PC-3 (cell line): Measurements from ENCODE around the gene AGER. TPM values are rescaled to one million over a fixed set of nuclear protein-coding genes. Genes with fewer than 3 reads are reported as not detected.
"Not testable (repeated sequence)": the region's sequence is repeated elsewhere in the genome, so short reads cannot be mapped to it uniquely, and the experiment has no call there.

Source experiments
- ATAC-seq: fragments of 200-7000 bp; cut with Tn5 transposase; 2 replicates; pipeline ENCODE4 v1.9.1; 2020; ENCODE audit warnings: mild to moderate bottlenecking, moderate library complexity
- BruUV-seq: library from RNA; stranded (reverse); fragments of 400-500 nt; replicated peaks from 2 replicates; lab custom pipeline; 2021; lab: Mats Ljungman, UMichigan
- CTCF ChIA-PET: fragments of 300-600 bp; sonication (Branson Sonifier 250); formaldehyde crosslinking; loops from one replicate; lab custom pipeline; 2022; ENCODE audit warnings: antibody characterized with exemption; lab: Charles Lee
- POLR2A ChIA-PET: fragments of 300-600 bp; sonication (Branson Sonifier 250); formaldehyde crosslinking; loops from one replicate; lab custom pipeline; 2022; ENCODE audit warnings: antibody characterized with exemption; ENCODE audit not compliant: unreplicated experiment; lab: Charles Lee
- DNase-seq: peaks from one replicate; pipeline ENCODE4 v3.0.0-alpha.2; 2015
- H2AFZ ChIP-seq: fragments of 300-600 bp; sonication (generic); 2 replicates; pipeline ENCODE4 v1.6.0; 2016; ENCODE audit warnings: antibody characterized with exemption, low read length
- H3F3A ChIP-seq: fragments of 300-600 bp; sonication (generic); one replicate; pipeline ENCODE4 v1.6.0; 2017; ENCODE audit warnings: antibody characterized with exemption, low read length, control low read depth, mild to moderate bottlenecking; ENCODE audit not compliant: unreplicated experiment
- H3K27ac ChIP-seq: fragments of 300-600 bp; sonication (generic); 2 replicates; pipeline ENCODE4 v1.5.1; 2016; ENCODE audit warnings: mild to moderate bottlenecking, low read length
- H3K27me3 ChIP-seq: fragments of 300-600 bp; sonication (generic); 2 replicates; pipeline ENCODE4 v1.6.1; 2016; ENCODE audit warnings: low read length, mixed read lengths
- H3K36me3 ChIP-seq: fragments of 300-600 bp; sonication (generic); 2 replicates; pipeline ENCODE4 v1.6.1; 2016; ENCODE audit warnings: low read depth, mixed run types, low read length, mixed read lengths
- H3K4me1 ChIP-seq: fragments of 300-600 bp; sonication (generic); 2 replicates; pipeline ENCODE4 v1.5.1; 2016; ENCODE audit warnings: low read length; ENCODE audit not compliant: insufficient read depth
- H3K4me2 ChIP-seq: fragments of 300-600 bp; sonication (generic); 2 replicates; pipeline ENCODE4 v1.6.0; 2016; ENCODE audit warnings: low read length
- H3K4me3 ChIP-seq: fragments of 300-600 bp; sonication (generic); 2 replicates; pipeline ENCODE4 v1.5.1; 2016; ENCODE audit warnings: mild to moderate bottlenecking, low read length, mixed read lengths
- H3K79me2 ChIP-seq: fragments of 300-600 bp; sonication (generic); 2 replicates; pipeline ENCODE4 v1.6.1; 2017; ENCODE audit warnings: low read length, mixed read lengths
- H3K9ac ChIP-seq: fragments of 300-600 bp; sonication (generic); 2 replicates; pipeline ENCODE4 v1.6.0; 2016; ENCODE audit warnings: mild to moderate bottlenecking, low read length
- H3K9me2 ChIP-seq: fragments of 300-600 bp; sonication (generic); replicated peaks from 2 replicates; pipeline ENCODE4 v1.6.1; 2016; ENCODE audit warnings: mixed run types, low read length, mixed read lengths
- H3K9me3 ChIP-seq: fragments of 300-600 bp; sonication (generic); 2 replicates; pipeline ENCODE4 v1.6.1; 2016; ENCODE audit warnings: low read length, mixed read lengths
- H4K20me1 ChIP-seq: fragments of 300-600 bp; sonication (generic); 2 replicates; pipeline ENCODE4 v1.6.1; 2016; ENCODE audit warnings: low read length, mixed read lengths
- CTCF ChIP-seq: fragments of 300-600 bp; sonication (generic); conservative IDR thresholded peaks from 2 replicates; pipeline ENCODE4 v1.5.1; 2017; ENCODE audit warnings: antibody characterized with exemption, low read depth, mild to moderate bottlenecking, low read length
- EZH2 ChIP-seq: fragments of 300-600 bp; sonication (generic); IDR thresholded peaks from one replicate; pipeline ENCODE4 v1.6.1; 2017; ENCODE audit warnings: antibody characterized with exemption, mild to moderate bottlenecking, low read length; ENCODE audit not compliant: unreplicated experiment
- EZH2phosphoT487 ChIP-seq: fragments of 300-600 bp; sonication (generic); IDR thresholded peaks from 2 replicates; pipeline ENCODE4 v1.6.1; 2018; ENCODE audit warnings: mild to moderate bottlenecking, antibody characterized with exemption, low read length, borderline replicate concordance
- intact Hi-C: fragments of 100-400 bp; cut with micrococcal nuclease; formaldehyde crosslinking; loops from 2 replicates; pipeline ENCODE4 v1.9.0; 2023
- total RNA-seq: library from RNA; depleted of rRNA; stranded (reverse); fragments of >200 nt; gene quantifications from 2 replicates; pipeline ENCODE4 v1.2.3, GENCODE V29; 2014

AGER gene
- total RNA-seq, 1 experiment from 2014 or later, result 2.0 TPM

GRCh38 chr6:32213649-32214048 is 29.6 kb upstream of the AGER start:
- Histone ChIP-seq H3K9me2 (no peaks in the 10 kb centered on the region), H3K27me3 (peaks cover 16% of the 10 kb centered on the region), H3K79me2 (no peaks in the 10 kb centered on the region), H4K20me1 (no peaks in the 10 kb centered on the region), H3K9ac (no peak overlapping the region), H2AFZ (no peak overlapping the region), H3K4me1 (no peaks in the 10 kb centered on the region), H3K4me2 (no peak overlapping the region), H3F3A (no peaks in the 10 kb centered on the region), H3K27ac (no peak overlapping the region), H3K9me3 (no peaks in the 10 kb centered on the region), H3K36me3 (no peaks in the 10 kb centered on the region), H3K4me3 (no peak overlapping the region)
- ATAC-seq (no peak), DNase-seq (no peak)
- POLR2A ChIA-PET, result no interaction called here
- BruUV-seq, result no TSS peak
- intact Hi-C loops, result no loop called here
- CTCF ChIA-PET, result no interaction called here
- no peak for TF ChIP-seq CTCF
- no peak for TF ChIP-seq EZH2phosphoT487
- TF ChIP-seq EZH2, result no peak

- H3K4me1 ChIP-seq, result no peaks in the 10 kb centered on the region
- H3K9me3 ChIP-seq, result no peaks in the 10 kb centered on the region
- TF ChIP-seq CTCF (no peak), EZH2phosphoT487 (no peak), EZH2 (no peak)
- no peaks in the 10 kb centered on the region for H4K20me1 ChIP-seq
- H3K9ac ChIP-seq, result no peak overlapping the region
- BruUV-seq, result no TSS peak
- H3K79me2 ChIP-seq, result no peaks in the 10 kb centered on the region
- no peak for ATAC-seq
- intact Hi-C loops, result no loop called here
- no peaks in the 10 kb centered on the region for H3K36me3 ChIP-seq
- no peak overlapping the region for H2AFZ ChIP-seq
- no peaks in the 10 kb centered on the region for H3F3A ChIP-seq
- ChIA-PET POLR2A (interaction anchor here (0.8 kb wide), 1 partner anchor 71 kb away, joined by 4 read pairs; no protein-coding TSS in a partner anchor), CTCF (no interaction called here)
- H3K27ac ChIP-seq, result no peak overlapping the region
- H3K9me2 ChIP-seq, result no peaks in the 10 kb centered on the region
- H3K4me3 ChIP-seq, result no peak overlapping the region
- no peak overlapping the region for H3K4me2 ChIP-seq
- 0 out of 2 replicates have a peak, but pooled peaks cover 6% of the 10 kb centered on the region for H3K27me3 ChIP-seq
- DNase-seq, result no peak
Measured at GRCh38 chr6:32212076-32212760, 28.2 kb upstream of the AGER start.

- H3K4me2 ChIP-seq, ATAC-seq, H3K9ac ChIP-seq, H3K9me2 ChIP-seq, H3K4me3 ChIP-seq, BruUV-seq, H2AFZ ChIP-seq, H3K79me2 ChIP-seq, H4K20me1 ChIP-seq, intact Hi-C loops, CTCF ChIA-PET, H3F3A ChIP-seq, H3K4me1 ChIP-seq, H3K27ac ChIP-seq, H3K9me3 ChIP-seq, H3K27me3 ChIP-seq, DNase-seq, H3K36me3 ChIP-seq: not testable (repeated sequence)
- POLR2A ChIA-PET, result interaction anchor here (0.8 kb wide), 1 partner anchor 70 kb away, joined by 4 read pairs; no protein-coding TSS in a partner anchor
Measured at GRCh38 chr6:32211432-32211831, 27.4 kb upstream of the AGER start.
